HepG2 (cell line): ENCODE results near the gene FOXA1. TPM values are rescaled to one million over a fixed set of nuclear protein-coding genes. Genes with fewer than 3 reads are reported as not detected.

Experiments used
- CCAR2 ChIP-seq: fragments of 200-400 bp; formaldehyde crosslinking; optimal IDR thresholded peaks from 2 replicates; pipeline ENCODE3; 2018; ENCODE audit warnings: low read depth, mild to moderate bottlenecking, low read length, moderate library complexity
- FOXM1 ChIP-seq: sonication (generic); formaldehyde crosslinking; IDR thresholded peaks from 2 replicates; pipeline ENCODE4 v1.5.0; 2020; ENCODE audit warnings: missing genetic modification reagents
- MED13 ChIP-seq: sonication (generic); formaldehyde crosslinking; IDR thresholded peaks from 2 replicates; pipeline ENCODE4 v1.5.0; 2020; ENCODE audit warnings: missing genetic modification reagents
- NFE2L1 ChIP-seq: sonication (generic); formaldehyde crosslinking; IDR thresholded peaks from 2 replicates; pipeline ENCODE4 v1.4.0; 2020; ENCODE audit warnings: missing genetic modification reagents, mild to moderate bottlenecking, borderline replicate concordance
- NFKB2 ChIP-seq: sonication (generic); formaldehyde crosslinking; IDR thresholded peaks from 2 replicates; pipeline ENCODE4 v1.4.0; 2020; ENCODE audit warnings: missing genetic modification reagents, borderline replicate concordance
- RCOR2 ChIP-seq: IDR thresholded peaks from 2 replicates; pipeline ENCODE4 v1.6.1; 2016; ENCODE audit warnings: missing biosample characterization, missing genetic modification reagents
- ZNF101 ChIP-seq: sonication (generic); formaldehyde crosslinking; IDR thresholded peaks from 2 replicates; pipeline ENCODE4 v1.4.0; 2020; ENCODE audit warnings: mild to moderate bottlenecking, low read depth, missing genetic modification reagents, borderline replicate concordance
- ZNF678 ChIP-seq: sonication (generic); formaldehyde crosslinking; IDR thresholded peaks from 2 replicates; pipeline ENCODE4 v1.4.0; 2020; ENCODE audit warnings: mild to moderate bottlenecking, missing genetic modification reagents
- polyA plus RNA-seq, 8 experiments: library from polyadenylated mRNA; depleted of rRNA in 3 of 8; stranded (reverse) in 7 of 8; unstranded in 1 of 8; fragments of >200 nt; fragmentation: Illumina TruSeq in 4 of 8; extraction: Trizol in 4 of 8; gene quantifications; 2 replicates each; pipeline versions ENCODE4 v1.2.1 to v1.2.3, GENCODE V29; 2011 to 2016; ENCODE audit warnings: low read depth in 4 of 8, missing spikeins in 1 of 8, mixed read lengths in 1 of 8; ENCODE audit not compliant: insufficient read depth in 1 of 8
- total RNA-seq, 5 experiments: library from RNA; depleted of rRNA; stranded (reverse); fragments of >200 nt; fragmentation: Illumina TruSeq; extraction: Trizol; gene quantifications; 2 replicates each; pipeline ENCODE4 v1.2.3, GENCODE V29; 2016; ENCODE audit warnings: low read depth in 1 of 5
- TF ChIP-seq, protein P1 (sequence below): sonication (generic); formaldehyde crosslinking; IDR thresholded peaks from 2 replicates; pipeline ENCODE4 v1.5.1; 2020; ENCODE audit warnings: mild to moderate bottlenecking, missing genetic modification reagents, moderate library complexity
- TF ChIP-seq, protein P2 (sequence below): sonication (generic); formaldehyde crosslinking; IDR thresholded peaks from 2 replicates; pipeline ENCODE4 v1.5.0; 2020; ENCODE audit warnings: mild to moderate bottlenecking, missing genetic modification reagents
- TF ChIP-seq, protein P3 (sequence below): sonication (generic); formaldehyde crosslinking; IDR thresholded peaks from 2 replicates; pipeline ENCODE4 v1.4.0; 2020; ENCODE audit warnings: missing genetic modification reagents
- TF ChIP-seq, protein P4 (sequence below): sonication (generic); formaldehyde crosslinking; IDR thresholded peaks from 2 replicates; pipeline ENCODE4 v1.9.0; 2021; ENCODE audit warnings: missing genetic modification reagents, borderline replicate concordance
- TF ChIP-seq, protein P5 (sequence below): sonication (generic); formaldehyde crosslinking; IDR thresholded peaks from 2 replicates; pipeline ENCODE4 v1.5.0; 2020; ENCODE audit warnings: missing genetic modification reagents, mild to moderate bottlenecking, borderline replicate concordance

FOXA1 gene
- total and polyA plus RNA-seq, 2 of the 13 experiments (the other 11 are each of a cell fraction or from before 2014, with no cell fraction given) = 43.4 to 58.6 TPM

DNA sequence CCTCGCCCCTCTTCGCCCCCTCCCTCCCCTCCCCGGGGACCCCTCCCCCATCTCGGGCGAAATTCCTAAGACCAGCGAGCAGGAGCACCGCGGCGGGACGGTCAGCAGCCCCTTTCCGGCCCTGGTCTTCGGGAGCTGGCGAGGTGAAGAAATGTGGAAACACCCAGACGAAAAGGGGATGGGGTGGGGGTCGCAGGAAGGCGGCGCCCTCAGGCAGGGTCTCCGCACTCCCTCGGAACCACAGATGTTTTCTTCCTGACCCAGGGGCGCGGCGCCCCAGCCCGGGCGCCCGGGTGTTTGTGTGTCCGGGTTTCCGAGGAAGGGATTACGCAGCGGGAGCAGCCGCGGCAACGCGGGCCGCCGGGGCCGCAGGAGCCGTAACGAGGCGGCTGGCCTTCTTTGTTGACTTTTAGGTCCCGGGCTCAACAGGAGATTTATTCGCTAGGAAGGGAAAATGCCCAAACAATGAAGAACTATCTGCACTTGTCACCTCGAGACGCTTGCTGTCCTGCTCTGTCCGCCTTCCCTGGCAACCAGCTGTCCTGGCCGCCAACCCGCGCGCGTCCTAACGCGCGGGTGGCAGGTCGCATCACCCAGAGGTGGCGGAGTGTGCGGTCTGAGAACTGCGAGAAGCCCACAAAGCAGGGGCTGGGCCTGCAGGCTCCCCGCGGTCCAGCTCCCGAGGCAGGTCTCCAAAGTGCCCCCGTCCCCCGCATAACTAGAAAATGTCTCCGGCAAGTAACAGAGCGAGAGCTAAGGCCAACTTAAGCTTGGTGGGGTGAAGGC, 7.0 kb downstream of the FOXA1 start (continued):
- TF ChIP-seq, protein P1, sequence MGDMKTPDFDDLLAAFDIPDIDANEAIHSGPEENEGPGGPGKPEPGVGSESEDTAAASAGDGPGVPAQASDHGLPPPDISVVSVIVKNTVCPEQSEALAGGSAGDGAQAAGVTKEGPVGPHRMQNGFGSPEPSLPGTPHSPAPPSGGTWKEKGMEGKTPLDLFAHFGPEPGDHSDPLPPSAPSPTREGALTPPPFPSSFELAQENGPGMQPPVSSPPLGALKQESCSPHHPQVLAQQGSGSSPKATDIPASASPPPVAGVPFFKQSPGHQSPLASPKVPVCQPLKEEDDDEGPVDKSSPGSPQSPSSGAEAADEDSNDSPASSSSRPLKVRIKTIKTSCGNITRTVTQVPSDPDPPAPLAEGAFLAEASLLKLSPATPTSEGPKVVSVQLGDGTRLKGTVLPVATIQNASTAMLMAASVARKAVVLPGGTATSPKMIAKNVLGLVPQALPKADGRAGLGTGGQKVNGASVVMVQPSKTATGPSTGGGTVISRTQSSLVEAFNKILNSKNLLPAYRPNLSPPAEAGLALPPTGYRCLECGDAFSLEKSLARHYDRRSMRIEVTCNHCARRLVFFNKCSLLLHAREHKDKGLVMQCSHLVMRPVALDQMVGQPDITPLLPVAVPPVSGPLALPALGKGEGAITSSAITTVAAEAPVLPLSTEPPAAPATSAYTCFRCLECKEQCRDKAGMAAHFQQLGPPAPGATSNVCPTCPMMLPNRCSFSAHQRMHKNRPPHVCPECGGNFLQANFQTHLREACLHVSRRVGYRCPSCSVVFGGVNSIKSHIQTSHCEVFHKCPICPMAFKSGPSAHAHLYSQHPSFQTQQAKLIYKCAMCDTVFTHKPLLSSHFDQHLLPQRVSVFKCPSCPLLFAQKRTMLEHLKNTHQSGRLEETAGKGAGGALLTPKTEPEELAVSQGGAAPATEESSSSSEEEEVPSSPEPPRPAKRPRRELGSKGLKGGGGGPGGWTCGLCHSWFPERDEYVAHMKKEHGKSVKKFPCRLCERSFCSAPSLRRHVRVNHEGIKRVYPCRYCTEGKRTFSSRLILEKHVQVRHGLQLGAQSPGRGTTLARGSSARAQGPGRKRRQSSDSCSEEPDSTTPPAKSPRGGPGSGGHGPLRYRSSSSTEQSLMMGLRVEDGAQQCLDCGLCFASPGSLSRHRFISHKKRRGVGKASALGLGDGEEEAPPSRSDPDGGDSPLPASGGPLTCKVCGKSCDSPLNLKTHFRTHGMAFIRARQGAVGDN = peak; percentile 97
- peak; percentile 87; the same call in 1 of the 2 replicates for TF ChIP-seq NFKB2 (CRISPR knock-in tag)
- TF ChIP-seq, protein P2, sequence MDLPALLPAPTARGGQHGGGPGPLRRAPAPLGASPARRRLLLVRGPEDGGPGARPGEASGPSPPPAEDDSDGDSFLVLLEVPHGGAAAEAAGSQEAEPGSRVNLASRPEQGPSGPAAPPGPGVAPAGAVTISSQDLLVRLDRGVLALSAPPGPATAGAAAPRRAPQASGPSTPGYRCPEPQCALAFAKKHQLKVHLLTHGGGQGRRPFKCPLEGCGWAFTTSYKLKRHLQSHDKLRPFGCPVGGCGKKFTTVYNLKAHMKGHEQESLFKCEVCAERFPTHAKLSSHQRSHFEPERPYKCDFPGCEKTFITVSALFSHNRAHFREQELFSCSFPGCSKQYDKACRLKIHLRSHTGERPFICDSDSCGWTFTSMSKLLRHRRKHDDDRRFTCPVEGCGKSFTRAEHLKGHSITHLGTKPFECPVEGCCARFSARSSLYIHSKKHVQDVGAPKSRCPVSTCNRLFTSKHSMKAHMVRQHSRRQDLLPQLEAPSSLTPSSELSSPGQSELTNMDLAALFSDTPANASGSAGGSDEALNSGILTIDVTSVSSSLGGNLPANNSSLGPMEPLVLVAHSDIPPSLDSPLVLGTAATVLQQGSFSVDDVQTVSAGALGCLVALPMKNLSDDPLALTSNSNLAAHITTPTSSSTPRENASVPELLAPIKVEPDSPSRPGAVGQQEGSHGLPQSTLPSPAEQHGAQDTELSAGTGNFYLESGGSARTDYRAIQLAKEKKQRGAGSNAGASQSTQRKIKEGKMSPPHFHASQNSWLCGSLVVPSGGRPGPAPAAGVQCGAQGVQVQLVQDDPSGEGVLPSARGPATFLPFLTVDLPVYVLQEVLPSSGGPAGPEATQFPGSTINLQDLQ (CRISPR knock-in tag) = peak; percentile 88; the same call in 1 of the 2 replicates
- TF ChIP-seq NFE2L1 = no peak
- 0 out of 2 replicates have a peak, but pooled peaks have one; percentile 5 for TF ChIP-seq FOXM1 (CRISPR knock-in tag)
- TF ChIP-seq, protein P3, sequence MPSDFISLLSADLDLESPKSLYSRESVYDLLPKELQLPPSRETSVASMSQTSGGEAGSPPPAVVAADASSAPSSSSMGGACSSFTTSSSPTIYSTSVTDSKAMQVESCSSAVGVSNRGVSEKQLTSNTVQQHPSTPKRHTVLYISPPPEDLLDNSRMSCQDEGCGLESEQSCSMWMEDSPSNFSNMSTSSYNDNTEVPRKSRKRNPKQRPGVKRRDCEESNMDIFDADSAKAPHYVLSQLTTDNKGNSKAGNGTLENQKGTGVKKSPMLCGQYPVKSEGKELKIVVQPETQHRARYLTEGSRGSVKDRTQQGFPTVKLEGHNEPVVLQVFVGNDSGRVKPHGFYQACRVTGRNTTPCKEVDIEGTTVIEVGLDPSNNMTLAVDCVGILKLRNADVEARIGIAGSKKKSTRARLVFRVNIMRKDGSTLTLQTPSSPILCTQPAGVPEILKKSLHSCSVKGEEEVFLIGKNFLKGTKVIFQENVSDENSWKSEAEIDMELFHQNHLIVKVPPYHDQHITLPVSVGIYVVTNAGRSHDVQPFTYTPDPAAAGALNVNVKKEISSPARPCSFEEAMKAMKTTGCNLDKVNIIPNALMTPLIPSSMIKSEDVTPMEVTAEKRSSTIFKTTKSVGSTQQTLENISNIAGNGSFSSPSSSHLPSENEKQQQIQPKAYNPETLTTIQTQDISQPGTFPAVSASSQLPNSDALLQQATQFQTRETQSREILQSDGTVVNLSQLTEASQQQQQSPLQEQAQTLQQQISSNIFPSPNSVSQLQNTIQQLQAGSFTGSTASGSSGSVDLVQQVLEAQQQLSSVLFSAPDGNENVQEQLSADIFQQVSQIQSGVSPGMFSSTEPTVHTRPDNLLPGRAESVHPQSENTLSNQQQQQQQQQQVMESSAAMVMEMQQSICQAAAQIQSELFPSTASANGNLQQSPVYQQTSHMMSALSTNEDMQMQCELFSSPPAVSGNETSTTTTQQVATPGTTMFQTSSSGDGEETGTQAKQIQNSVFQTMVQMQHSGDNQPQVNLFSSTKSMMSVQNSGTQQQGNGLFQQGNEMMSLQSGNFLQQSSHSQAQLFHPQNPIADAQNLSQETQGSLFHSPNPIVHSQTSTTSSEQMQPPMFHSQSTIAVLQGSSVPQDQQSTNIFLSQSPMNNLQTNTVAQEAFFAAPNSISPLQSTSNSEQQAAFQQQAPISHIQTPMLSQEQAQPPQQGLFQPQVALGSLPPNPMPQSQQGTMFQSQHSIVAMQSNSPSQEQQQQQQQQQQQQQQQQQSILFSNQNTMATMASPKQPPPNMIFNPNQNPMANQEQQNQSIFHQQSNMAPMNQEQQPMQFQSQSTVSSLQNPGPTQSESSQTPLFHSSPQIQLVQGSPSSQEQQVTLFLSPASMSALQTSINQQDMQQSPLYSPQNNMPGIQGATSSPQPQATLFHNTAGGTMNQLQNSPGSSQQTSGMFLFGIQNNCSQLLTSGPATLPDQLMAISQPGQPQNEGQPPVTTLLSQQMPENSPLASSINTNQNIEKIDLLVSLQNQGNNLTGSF (CRISPR knock-in tag) = peak; percentile 82
- TF ChIP-seq ZNF101 (CRISPR knock-in tag) = no peak
- TF ChIP-seq MED13 (CRISPR knock-in tag) = peak; percentile 33; the same call in 1 of the 2 replicates
- TF ChIP-seq RCOR2 (CRISPR knock-in tag) = no peak
- TF ChIP-seq CCAR2 = no peak
- TF ChIP-seq, protein P4, sequence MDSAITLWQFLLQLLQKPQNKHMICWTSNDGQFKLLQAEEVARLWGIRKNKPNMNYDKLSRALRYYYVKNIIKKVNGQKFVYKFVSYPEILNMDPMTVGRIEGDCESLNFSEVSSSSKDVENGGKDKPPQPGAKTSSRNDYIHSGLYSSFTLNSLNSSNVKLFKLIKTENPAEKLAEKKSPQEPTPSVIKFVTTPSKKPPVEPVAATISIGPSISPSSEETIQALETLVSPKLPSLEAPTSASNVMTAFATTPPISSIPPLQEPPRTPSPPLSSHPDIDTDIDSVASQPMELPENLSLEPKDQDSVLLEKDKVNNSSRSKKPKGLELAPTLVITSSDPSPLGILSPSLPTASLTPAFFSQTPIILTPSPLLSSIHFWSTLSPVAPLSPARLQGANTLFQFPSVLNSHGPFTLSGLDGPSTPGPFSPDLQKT = no peak
- no peak; the same call in 1 of the 2 replicates for TF ChIP-seq ZNF678 (CRISPR knock-in tag)
- TF ChIP-seq, protein P5, sequence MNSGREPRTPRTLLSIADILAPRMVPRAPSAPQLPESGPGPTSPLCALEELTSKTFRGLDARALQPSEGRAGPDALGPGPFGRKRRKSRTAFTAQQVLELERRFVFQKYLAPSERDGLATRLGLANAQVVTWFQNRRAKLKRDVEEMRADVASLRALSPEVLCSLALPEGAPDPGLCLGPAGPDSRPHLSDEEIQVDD (CRISPR knock-in tag) = 0 out of 2 replicates have a peak, but pooled peaks have one; percentile 43
